Upper lobe of right lung (tissue), 1 donor: ENCODE results near the gene VPS11. TPM values are rescaled to one million over a fixed set of nuclear protein-coding genes. Genes with fewer than 3 reads are reported as not detected.

ENCODE experiments used
- ATAC-seq: fragments of 200-7000 bp; cut with Tn5 transposase; one replicate; pipeline ENCODE4 v1.9.1; 2020; ENCODE audit warnings: mild to moderate bottlenecking, moderate library complexity
- DNase-seq: peaks from one replicate; pipeline ENCODE4 v3.0.0-alpha.2; 2020
- H3K27ac ChIP-seq: fragments of 200-600 bp; one replicate; pipeline ENCODE4 v1.8.0; 2022
- H3K27me3 ChIP-seq: fragments of 200-600 bp; one replicate; pipeline ENCODE4 v1.8.0; 2022; ENCODE audit warnings: mild to moderate bottlenecking
- H3K36me3 ChIP-seq: fragments of 200-600 bp; one replicate; pipeline ENCODE4 v1.8.0; 2022
- H3K4me1 ChIP-seq: fragments of 200-600 bp; one replicate; pipeline ENCODE4 v1.8.0; 2022
- H3K4me3 ChIP-seq: fragments of 200-600 bp; one replicate; pipeline ENCODE4 v1.8.0; 2022; ENCODE audit warnings: mild to moderate bottlenecking
- H3K9me3 ChIP-seq: fragments of 200-600 bp; one replicate; pipeline ENCODE4 v1.8.0; 2022
- CTCF ChIP-seq: fragments of 200-600 bp; IDR thresholded peaks from one replicate; pipeline ENCODE4 v1.8.0; 2022; ENCODE audit warnings: antibody characterized with exemption
- intact Hi-C: fragments of 100-400 bp; cut with DNase I; formaldehyde crosslinking; loops from one replicate; pipeline ENCODE4 v1.11.0; 2022
- total RNA-seq: library from RNA; stranded (reverse); fragmentation: NEBNext Ultra II Directional; extraction: Animal tissue kit (Norgen Biotek cat#: 25700); gene quantifications from one replicate; pipeline ENCODE4 v1.2.1, GENCODE V29; 2021
- donor health status: DM: no; HTN: yes; CAD: no; lungs with severe emphysema.

VPS11 gene
- total RNA-seq, 1 donor from 2014 or later = 41.5 TPM

- H3K27me3 ChIP-seq = no peaks in the 10 kb centered on the region
- no peak for TF ChIP-seq CTCF
- H3K4me1 ChIP-seq = no peaks in the 10 kb centered on the region
- H3K4me3 ChIP-seq = no peak overlapping the region
- intact Hi-C loops = no loop called here
- H3K27ac ChIP-seq = no peak overlapping the region
- H3K9me3 ChIP-seq = no peaks in the 10 kb centered on the region
- DNase-seq (no peak), ATAC-seq (no peak)
- peaks cover 22% of the 10 kb centered on the region for H3K36me3 ChIP-seq
Measured at GRCh38 chr11:119041821-119042514, 25.6 kb upstream of the VPS11 start.

- Histone ChIP-seq H3K4me1 (no peaks in the 10 kb centered on the region), H3K27me3 (no peaks in the 10 kb centered on the region), H3K4me3 (no peak overlapping the region), H3K27ac (no peak overlapping the region), H3K36me3 (peaks cover 32% of the 10 kb centered on the region), H3K9me3 (no peaks in the 10 kb centered on the region)
- intact Hi-C loops = no loop called here
- DNase-seq (no peak), ATAC-seq (no peak)
- no peak for TF ChIP-seq CTCF
Measured at GRCh38 chr11:119042927-119043326, 24.7 kb upstream of the VPS11 start.

- Histone ChIP-seq H3K9me3 (no peaks in the 10 kb centered on the region), H3K4me3 (no peak overlapping the region), H3K36me3 (peaks cover 50% of the 10 kb centered on the region), H3K27me3 (no peaks in the 10 kb centered on the region), H3K27ac (no peak overlapping the region), H3K4me1 (no peaks in the 10 kb centered on the region)
- no peak for DNase-seq
- no peak for TF ChIP-seq CTCF
- intact Hi-C loops = no loop called here
- no peak for ATAC-seq
Measured at GRCh38 chr11:119044708-119045107, 22.9 kb upstream of the VPS11 start.

DNA sequence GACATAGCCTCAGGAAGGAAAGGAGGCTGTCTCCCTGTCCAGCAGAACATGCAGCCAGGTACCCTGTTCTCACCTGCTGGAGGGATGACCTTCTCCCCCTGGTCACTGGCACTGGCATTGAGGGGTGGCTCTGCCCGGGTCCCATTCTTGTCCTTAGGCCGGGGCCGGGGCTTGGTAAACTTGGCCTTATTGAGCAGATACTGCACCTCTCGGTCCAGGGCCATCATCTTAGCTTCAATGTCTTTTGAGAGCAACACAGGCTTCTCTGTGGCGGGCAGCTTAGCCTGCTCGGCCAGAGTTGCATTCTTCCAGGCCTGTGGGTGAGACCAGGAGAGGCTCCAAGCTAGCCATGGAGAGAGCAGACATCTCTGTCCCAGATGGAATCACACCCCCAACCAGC lies 21.1 kb upstream of the VPS11 start:
- no peak overlapping the region for H3K4me3 ChIP-seq
- peaks cover 68% of the 10 kb centered on the region for H3K36me3 ChIP-seq
- DNase-seq = no peak
- TF ChIP-seq CTCF = no peak
- H3K9me3 ChIP-seq = no peaks in the 10 kb centered on the region
- no peaks in the 10 kb centered on the region for H3K4me1 ChIP-seq
- no peak overlapping the region for H3K27ac ChIP-seq
- no peak for ATAC-seq
- intact Hi-C loops = no loop called here
- H3K27me3 ChIP-seq = no peaks in the 10 kb centered on the region

DNA sequence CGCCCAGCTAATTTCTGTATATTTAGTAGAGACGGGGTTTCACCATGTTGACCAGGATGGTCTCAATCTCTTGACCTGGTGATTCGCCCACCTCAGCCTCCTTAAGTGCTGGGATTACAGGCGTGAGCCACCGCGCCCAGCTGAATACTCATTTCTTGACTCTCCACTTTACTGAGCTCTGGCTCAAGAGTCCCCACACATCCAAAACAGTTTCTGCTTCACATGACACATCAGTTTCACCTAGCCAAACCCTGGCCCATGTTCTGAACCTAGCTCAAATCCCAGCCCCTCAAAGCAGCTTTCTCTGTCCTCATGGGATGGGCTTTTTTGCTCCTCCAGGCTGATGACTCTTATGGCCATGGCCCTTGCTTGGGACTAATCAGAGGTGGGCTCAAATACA lies 20.4 kb upstream of the VPS11 start:
- DNase-seq = no peak
- Histone ChIP-seq H3K27ac (no peak overlapping the region), H3K9me3 (no peaks in the 10 kb centered on the region), H3K4me3 (no peak overlapping the region), H3K4me1 (no peaks in the 10 kb centered on the region), H3K27me3 (no peaks in the 10 kb centered on the region), H3K36me3 (peaks cover 75% of the 10 kb centered on the region)
- no peak for TF ChIP-seq CTCF
- intact Hi-C loops = no loop called here
- ATAC-seq = no peak

GRCh38 chr11:119048644-119049043 lies 19.0 kb upstream of the VPS11 start:
- Histone ChIP-seq H3K27ac (no peak overlapping the region), H3K4me3 (no peak overlapping the region), H3K27me3 (no peaks in the 10 kb centered on the region), H3K4me1 (no peaks in the 10 kb centered on the region), H3K36me3 (peaks cover 89% of the 10 kb centered on the region), H3K9me3 (no peaks in the 10 kb centered on the region)
- no peak for DNase-seq
- ATAC-seq = no peak
- intact Hi-C loops = no loop called here
- TF ChIP-seq CTCF = no peak
